Heart right ventricle (tissue), 16 donors: ENCODE data around the gene CLMP. TPM values are rescaled to one million over a fixed set of nuclear protein-coding genes. Genes with fewer than 3 reads are reported as not detected.
A peak's percentile ranks its signal among the peaks of the same experiment; 100 is the strongest.

Experiments
- ATAC-seq, 8 donors: fragments of 200-7000 bp; cut with Tn5 transposase; one replicate each; pipeline ENCODE4 v1.9.1; 2020; ENCODE audit warnings: mild to moderate bottlenecking in 8 of 8, moderate library complexity in 8 of 8, moderate number of reproducible peaks in 1 of 8
- DNase-seq, 2 donors: peaks; one replicate each; pipeline ENCODE4 v3.0.0-alpha.2; 2020
- H3K27ac ChIP-seq, 10 donors: fragments of 200-600 bp; sonication (generic) in 2 of 10; one replicate each; pipeline versions ENCODE4 v1.5.0 to v1.8.0; 2020 to 2022; ENCODE audit warnings: mild to moderate bottlenecking in 3 of 10
- H3K27me3 ChIP-seq, 7 donors: fragments of 200-600 bp; one replicate each; pipeline ENCODE4 v1.8.0; 2021 to 2022; ENCODE audit warnings: mild to moderate bottlenecking in 2 of 7
- H3K36me3 ChIP-seq, 9 donors: fragments of 200-600 bp; sonication (generic) in 1 of 9; one replicate each; pipeline versions ENCODE4 v1.5.0 to v1.8.0; 2020 to 2022; ENCODE audit warnings: mild to moderate bottlenecking in 2 of 9
- H3K4me1 ChIP-seq, 9 donors: fragments of 200-600 bp; sonication (generic) in 1 of 9; one replicate each; pipeline versions ENCODE4 v1.5.0 to v1.8.0; 2020 to 2022; ENCODE audit warnings: mild to moderate bottlenecking in 4 of 9
- H3K4me3 ChIP-seq, 10 donors: fragments of 200-600 bp; sonication (generic) in 2 of 10; one replicate each; pipeline versions ENCODE4 v1.5.0 to v1.8.0; 2020 to 2022; ENCODE audit warnings: mild to moderate bottlenecking in 7 of 10, moderate library complexity in 2 of 10
- H3K9me3 ChIP-seq, 11 donors: fragments of 200-600 bp in 10 of 11; sonication (generic) in 2 of 11; one replicate each; pipeline versions ENCODE4 v1.5.0 to v1.8.0; 2013 to 2022; ENCODE audit warnings: mild to moderate bottlenecking in 2 of 11, control low read depth in 1 of 11, moderate library complexity in 1 of 11
- WGBS, 2 donors: extraction: QIAGEN DNeasy Blood & Tissue Kit; methylation state at CpG; one replicate each; pipeline ENCODE4 v1.1.7; 2013; ENCODE audit warnings: inconsistent platforms in 1 of 2; 5-methylcytosine and 5-hydroxymethylcytosine counted together
- intact Hi-C, 10 donors: fragments of 100-400 bp; cut with DNase I; formaldehyde crosslinking; loops; one replicate each; pipeline versions ENCODE4 v1.11.1 to v1.14.2; 2022
- polyA plus RNA-seq, 2 donors: library from polyadenylated mRNA; stranded (reverse); fragments of 200-250 nt; gene quantifications; one replicate each; pipeline ENCODE4 v1.2.3, GENCODE V29; 2013
- total RNA-seq, 10 donors: library from RNA; stranded (reverse); fragmentation: NEBNext Ultra II Directional in 3 of 10; extraction: Animal tissue kit (Norgen Biotek cat#: 25700) in 3 of 10; gene quantifications; one replicate each; pipeline versions ENCODE4 v1.2.1 to v1.2.4, GENCODE V29; 2021 to 2023
- TF ChIP-seq, protein P1 (sequence below), 9 donors: fragments of 200-600 bp; sonication (generic) in 2 of 9; IDR thresholded peaks; one replicate each; pipeline versions ENCODE4 v1.5.0 to v1.8.0; 2021 to 2022; ENCODE audit warnings: antibody characterized with exemption in 9 of 9, mild to moderate bottlenecking in 5 of 9, moderate library complexity in 1 of 9
- donor health status: Arrhythmogenic right ventricular cardiomyopathy.
- donor health status: ischemic (EF 13 %, LVEDD 7.1; RV severe dilation, severe dysfunction).
- donor health status: healthy with polysubstance abuse.
- donor health status: DM: no; HTN: yes; CAD: no.
- donor health status: DM: no; HTN: no; CAD: no.
- donor health status: ischemic (EF 25% LVEDD 6.9; RV normal size, moderate dysfunction).
- donor health status: ischemic (EF 25% LVEDD 5.7; RV mildly dilated, moderate dysfunction).
- donor health status: healthy.
- donor health status: DM: yes; HTN: yes; CAD: no.
- donor health status: Ischemic cardiomyopathy.
- donor health status: ischemic (EF 35%, LVEDD 5.7; RV mildly dilated, moderate dysfunction).
- donor health status: nonischemic (EF 11% LVEDD 7.7; RV severe dilation, severe dysfunction).
- donor health status: DM: yes; HTN: yes; CAD: no.
- donor health status: PGD.
- donor health status: ischemic (EF 29% LVEDD 5.4; RV normal size, mild dysfunction).
- donor health status: nonischemic (EF 23%, LVEDD 6.1; RV moderate dilation, normal function).

Gene CLMP
- total and polyA plus RNA-seq, 12 donors, result 1.9 to 16.9 (median 5.2) TPM

DNA sequence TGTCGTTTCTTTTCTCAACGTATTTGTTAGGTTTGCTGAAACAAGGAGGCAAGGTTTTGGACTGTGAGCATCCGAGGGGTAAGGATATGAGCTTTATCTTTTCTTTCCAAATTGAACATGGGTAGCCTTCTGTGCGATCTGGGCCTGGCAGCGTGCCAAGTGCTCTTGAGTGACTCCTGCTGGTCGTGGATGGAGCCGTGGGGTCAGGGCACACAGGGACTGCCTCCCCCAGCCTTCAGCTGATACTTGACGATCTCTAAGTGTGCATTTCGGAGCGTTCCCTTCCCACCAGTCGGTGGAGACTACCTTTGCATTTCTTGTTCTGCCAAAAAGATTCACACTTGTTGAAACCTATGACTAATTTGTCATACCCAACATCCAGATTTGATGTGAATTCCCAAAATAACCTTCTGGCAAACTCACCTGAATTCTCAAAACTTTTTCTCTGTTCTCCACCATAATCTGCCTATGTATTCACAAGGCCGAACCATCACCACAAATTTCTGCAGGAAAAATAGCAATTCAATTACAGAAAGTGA is 40.1 kb upstream of the CLMP start:
- TF ChIP-seq, protein P1, sequence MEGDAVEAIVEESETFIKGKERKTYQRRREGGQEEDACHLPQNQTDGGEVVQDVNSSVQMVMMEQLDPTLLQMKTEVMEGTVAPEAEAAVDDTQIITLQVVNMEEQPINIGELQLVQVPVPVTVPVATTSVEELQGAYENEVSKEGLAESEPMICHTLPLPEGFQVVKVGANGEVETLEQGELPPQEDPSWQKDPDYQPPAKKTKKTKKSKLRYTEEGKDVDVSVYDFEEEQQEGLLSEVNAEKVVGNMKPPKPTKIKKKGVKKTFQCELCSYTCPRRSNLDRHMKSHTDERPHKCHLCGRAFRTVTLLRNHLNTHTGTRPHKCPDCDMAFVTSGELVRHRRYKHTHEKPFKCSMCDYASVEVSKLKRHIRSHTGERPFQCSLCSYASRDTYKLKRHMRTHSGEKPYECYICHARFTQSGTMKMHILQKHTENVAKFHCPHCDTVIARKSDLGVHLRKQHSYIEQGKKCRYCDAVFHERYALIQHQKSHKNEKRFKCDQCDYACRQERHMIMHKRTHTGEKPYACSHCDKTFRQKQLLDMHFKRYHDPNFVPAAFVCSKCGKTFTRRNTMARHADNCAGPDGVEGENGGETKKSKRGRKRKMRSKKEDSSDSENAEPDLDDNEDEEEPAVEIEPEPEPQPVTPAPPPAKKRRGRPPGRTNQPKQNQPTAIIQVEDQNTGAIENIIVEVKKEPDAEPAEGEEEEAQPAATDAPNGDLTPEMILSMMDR (IDR thresholded peaks at IDR 0.05), result peak; percentile 6 to 66 (median 51)
- DNase-seq, result peak; percentile 21 to 53

GRCh38 chr11:123233975-123234334 is 38.9 kb upstream of the CLMP start:
- no peaks in the 10 kb centered on the region for H3K36me3 ChIP-seq
- H3K4me1 ChIP-seq, result peaks cover 0 to 31% (median 0%) of the 10 kb centered on the region in 9 donors
- H3K9me3 ChIP-seq, result no peaks in the 10 kb centered on the region
- H3K27me3 ChIP-seq, result peaks cover 0 to 20% (median 0%) of the 10 kb centered on the region in 7 donors
- TF ChIP-seq, protein P1 (IDR thresholded peaks at IDR 0.05), result no peak
- ATAC-seq (no peak), DNase-seq (no peak)
- intact Hi-C loops, result loop anchor here in 2 of 10 donors (10.0 kb wide), 2 partner anchors 59 to 69 kb away; no protein-coding TSS in a partner anchor
- H3K27ac ChIP-seq, result peak overlapping the region in 1 of 10 donors; percentile 76
- no peak overlapping the region for H3K4me3 ChIP-seq
- WGBS, 2 donors, result 73 to 77% methylated on average over 3 of the region's 3 CpGs

More for the DNA sequence above, 40.1 kb upstream of the CLMP start:
- no peaks in the 10 kb centered on the region for H3K36me3 ChIP-seq
- no peak overlapping the region for H3K4me3 ChIP-seq
- peaks cover 0 to 9% (median 0%) of the 10 kb centered on the region in 7 donors for H3K27me3 ChIP-seq
- H3K27ac ChIP-seq, result no peak overlapping the region
- no peaks in the 10 kb centered on the region for H3K9me3 ChIP-seq
- 57 to 60% methylated on average over 12 of the region's 12 CpGs for WGBS, 2 donors
- intact Hi-C loops, result loop anchor here in 2 of 10 donors (10.0 kb wide), 2 partner anchors 60 to 70 kb away; no protein-coding TSS in a partner anchor
- ATAC-seq, result peak in 5 of 8 donors; percentile 34 to 66 (median 56)
- H3K4me1 ChIP-seq, result peaks cover 0 to 31% (median 0%) of the 10 kb centered on the region in 9 donors

DNA sequence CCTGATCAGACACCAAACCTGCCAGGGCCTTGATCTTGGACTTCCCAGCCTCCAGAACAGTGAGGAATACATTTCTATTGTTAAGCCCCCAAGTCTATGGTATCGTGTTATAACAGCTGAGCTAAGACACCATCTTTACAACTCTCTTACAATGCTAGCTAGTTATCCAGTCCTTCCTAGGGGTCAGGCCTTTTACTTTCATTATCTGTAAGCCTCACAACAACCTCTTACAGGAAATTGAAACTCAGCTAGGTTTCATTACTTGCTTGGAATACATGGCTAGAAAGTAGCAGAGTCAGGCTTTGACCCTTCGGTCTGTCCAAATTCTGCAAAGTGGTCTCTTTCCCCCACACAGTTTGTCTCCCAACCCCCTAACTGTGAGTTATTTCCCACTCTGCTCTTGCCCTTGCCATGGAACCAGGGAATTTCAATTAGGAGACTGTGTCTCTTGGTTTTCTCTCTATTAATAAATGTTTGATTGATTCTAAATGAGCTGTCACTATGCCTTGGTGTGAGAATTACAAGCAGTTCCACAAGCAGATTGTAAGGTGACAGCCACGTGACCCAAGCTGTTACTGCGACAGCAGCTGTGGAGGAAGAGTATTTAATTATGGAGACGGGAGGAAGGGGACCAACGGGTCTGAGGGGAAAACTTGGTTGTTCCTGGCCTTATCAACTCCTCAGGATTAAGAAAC is 38.4 kb upstream of the CLMP start:
- Histone ChIP-seq H3K9me3 (no peaks in the 10 kb centered on the region), H3K36me3 (no peaks in the 10 kb centered on the region), H3K27me3 (peaks cover 0 to 20% (median 0%) of the 10 kb centered on the region in 7 donors), H3K4me3 (no peak overlapping the region), H3K27ac (peak overlapping the region in 1 of 10 donors; percentile 76), H3K4me1 (peaks cover 0 to 31% (median 0%) of the 10 kb centered on the region in 9 donors)
- ATAC-seq, result no peak
- DNase-seq, result no peak
- 66 to 76% methylated on average over 6 of the region's 6 CpGs for WGBS, 2 donors
- intact Hi-C loops, result loop anchor here in 2 of 10 donors (10.0 kb wide), 2 partner anchors 59 to 69 kb away; no protein-coding TSS in a partner anchor
- TF ChIP-seq, protein P1 (IDR thresholded peaks at IDR 0.05), result no peak

DNA sequence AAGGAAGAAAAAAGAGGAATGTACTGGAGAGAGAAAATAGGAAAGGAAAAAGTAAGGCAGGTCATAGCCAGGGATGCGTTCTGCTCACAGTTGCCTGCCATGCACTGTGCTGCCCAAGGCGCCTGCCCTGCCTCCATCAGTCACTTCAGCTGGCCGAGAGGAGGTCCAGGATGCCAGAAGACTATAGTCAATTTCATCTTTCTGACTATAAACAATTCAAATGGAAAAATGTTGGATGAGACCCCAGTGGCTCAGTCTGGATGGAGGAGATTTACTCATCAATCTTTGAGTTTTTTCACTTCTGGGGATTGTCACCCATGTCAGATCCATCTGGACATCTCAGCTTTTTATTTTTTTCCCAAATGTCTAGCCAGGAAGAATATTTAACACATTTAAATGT is 36.7 kb upstream of the CLMP start:
- peaks cover 0 to 24% (median 0%) of the 10 kb centered on the region in 7 donors for H3K27me3 ChIP-seq
- DNase-seq (no peak), ATAC-seq (no peak)
- no peak overlapping the region for H3K4me3 ChIP-seq
- no peak overlapping the region for H3K27ac ChIP-seq
- WGBS, 2 donors, result 90 to 94% methylated on average over 3 of the region's 3 CpGs
- no peaks in the 10 kb centered on the region for H3K9me3 ChIP-seq
- H3K4me1 ChIP-seq, result peaks cover 0 to 31% (median 0%) of the 10 kb centered on the region in 9 donors
- TF ChIP-seq, protein P1 (IDR thresholded peaks at IDR 0.05), result no peak
- intact Hi-C loops, result loop anchor here in 2 of 10 donors (10.0 kb wide), 2 partner anchors 57 to 67 kb away; no protein-coding TSS in a partner anchor
- no peaks in the 10 kb centered on the region for H3K36me3 ChIP-seq
